HG02943 (cell line): Measurements from ENCODE around the gene INPP4B.

Experiments used
- ATAC-seq: cut with Tn5 transposase; IDR thresholded peaks from one replicate; pipeline ENCODE4 v1.9.1; 2021; ENCODE audit warnings: mild to moderate bottlenecking, low read depth, moderate library complexity; ENCODE audit not compliant: unreplicated experiment

Gene INPP4B

GRCh38 chr4:142330311-142330710, 515.8 kb downstream of the INPP4B start:
- ATAC-seq = no peak

DNA sequence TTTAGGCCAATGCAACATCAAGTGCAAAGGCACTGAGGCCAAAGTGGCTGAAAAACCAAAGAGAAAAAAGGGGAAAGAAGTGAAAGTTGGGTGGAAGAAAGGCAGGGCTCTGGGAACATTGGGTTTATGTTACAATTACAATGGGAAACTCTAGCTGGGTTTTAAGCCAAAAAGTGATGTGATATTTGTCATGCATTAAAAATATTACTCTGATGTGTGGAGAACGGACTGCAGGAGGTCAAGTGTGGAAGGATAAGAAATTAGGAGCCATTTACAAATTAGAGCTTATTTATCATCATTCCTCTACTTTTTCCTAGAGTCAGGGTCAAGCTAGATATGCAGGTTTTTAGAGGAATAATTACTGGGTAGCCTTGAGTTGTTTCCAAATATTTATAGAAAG, 516.8 kb downstream of the INPP4B start:
- no peak for ATAC-seq

DNA sequence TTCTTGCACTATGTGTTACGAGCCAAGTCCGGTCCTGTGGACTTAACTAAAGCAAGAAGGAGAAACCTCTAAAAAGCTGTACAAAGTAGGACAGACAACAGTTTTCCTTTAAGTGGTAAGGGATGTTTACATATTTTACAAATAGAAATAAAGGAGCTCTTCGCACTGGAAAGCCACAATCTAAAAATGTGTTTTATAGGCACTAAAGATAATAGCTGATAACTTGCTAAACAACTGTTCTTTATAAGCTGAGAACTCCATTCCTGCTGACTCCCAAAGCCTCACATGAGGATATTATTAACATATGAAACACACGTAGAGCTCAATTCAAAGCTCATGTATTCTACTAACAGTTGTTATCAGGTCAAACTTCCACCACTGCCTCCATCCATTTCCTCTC, 519.9 kb downstream of the INPP4B start:
- no peak for ATAC-seq

DNA sequence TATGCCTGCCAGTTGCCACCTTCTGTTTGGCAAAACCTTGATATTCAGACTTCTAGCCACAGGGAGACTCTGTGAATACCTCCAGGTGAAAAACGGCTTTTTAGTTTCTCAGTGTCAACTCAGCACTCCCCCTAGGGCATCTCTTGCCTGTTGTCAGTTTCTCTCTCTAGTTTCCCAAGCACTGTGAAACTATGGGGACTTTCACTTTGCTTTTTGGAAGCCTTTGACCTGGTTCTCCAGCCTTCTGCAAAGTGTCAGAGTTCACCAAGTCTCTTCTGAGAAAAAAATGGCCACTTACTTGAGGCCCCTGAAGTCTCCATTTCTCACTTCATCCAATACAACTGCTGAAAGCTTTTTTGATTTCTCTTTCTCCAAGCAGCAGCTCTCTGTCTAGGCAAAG, 521.5 kb downstream of the INPP4B start:
- ATAC-seq = no peak

DNA sequence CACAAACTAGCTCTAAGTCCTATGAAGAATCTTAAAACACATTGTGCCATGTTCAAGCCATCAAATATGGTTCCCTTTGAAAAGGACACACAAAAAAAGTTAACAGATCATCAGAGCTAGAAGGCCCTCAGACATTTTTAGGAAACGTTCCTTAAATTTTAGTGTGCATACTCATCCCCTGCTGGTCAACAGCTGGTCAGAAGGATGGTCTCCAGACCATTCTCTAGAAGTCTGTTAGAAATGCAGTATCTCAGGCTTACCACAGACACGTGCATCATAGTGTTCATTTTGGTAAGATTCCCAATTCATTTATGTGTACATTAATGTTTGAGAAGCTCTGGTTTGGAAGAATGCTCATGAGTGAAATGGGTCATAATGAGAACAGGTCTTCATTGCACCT, 523.1 kb downstream of the INPP4B start:
- ATAC-seq = no peak

DNA sequence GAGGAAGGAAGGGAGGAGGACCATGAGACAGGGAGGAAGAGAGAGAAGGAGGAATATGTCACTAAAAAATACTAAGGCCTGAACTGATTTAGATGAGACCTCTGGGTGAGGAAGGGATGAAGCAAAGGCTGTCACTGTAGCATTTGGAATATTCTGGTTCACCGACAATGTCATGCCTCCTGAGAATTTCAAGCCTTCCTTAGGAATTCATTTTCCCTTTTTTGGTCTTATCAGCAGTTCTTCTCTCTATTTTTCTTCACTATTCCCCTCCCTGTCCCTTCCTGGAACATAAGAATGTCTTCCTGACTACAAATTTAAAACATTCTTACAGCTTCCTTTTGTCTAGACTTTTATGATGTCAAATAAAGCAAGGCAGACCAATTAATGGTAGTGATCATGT, 527.8 kb downstream of the INPP4B start:
- no peak for ATAC-seq

DNA sequence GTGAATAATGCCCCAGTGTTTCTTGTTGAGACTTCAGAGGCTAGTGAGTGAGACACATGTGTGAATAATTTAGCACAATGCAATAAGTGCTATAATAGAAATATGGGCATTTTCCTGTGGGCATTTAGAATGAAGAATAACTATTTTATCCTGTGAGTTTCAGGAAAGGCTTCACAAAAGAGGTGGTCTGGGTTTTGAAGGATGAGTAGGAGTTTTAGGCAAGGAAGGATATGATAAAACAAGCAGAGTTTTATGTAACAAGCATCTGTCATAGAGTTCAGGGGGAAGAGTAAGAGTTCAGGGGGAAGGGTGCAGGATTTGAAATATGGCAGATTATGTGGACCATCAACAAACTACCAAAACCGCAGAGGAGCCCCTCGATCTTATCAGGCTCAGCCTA, 529.2 kb downstream of the INPP4B start:
- ATAC-seq = no peak

GRCh38 chr4:142316025-142316424, 530.1 kb downstream of the INPP4B start:
- ATAC-seq = no peak

- no peak for ATAC-seq
Observed at GRCh38 chr4:142314686-142315085, 531.4 kb downstream of the INPP4B start.

DNA sequence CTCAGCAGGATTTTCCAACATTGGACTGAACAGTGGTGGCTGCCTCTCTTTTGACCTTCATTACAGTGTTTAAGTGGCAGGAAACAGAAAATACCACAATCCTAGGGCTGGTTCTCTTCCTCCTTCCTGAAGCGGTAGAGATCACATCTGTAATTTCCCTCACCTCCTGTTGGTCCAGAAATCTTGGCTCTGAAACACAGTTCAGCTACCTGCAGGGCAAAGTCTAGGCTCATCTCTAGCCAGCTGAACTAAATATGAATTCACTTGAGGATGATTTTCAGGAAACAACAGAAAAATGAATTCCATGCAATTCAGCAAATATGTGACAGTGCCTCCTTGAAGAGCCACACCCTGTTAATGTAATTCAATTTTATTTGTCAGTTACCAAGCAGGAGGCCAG, 531.9 kb downstream of the INPP4B start:
- no peak for ATAC-seq

DNA sequence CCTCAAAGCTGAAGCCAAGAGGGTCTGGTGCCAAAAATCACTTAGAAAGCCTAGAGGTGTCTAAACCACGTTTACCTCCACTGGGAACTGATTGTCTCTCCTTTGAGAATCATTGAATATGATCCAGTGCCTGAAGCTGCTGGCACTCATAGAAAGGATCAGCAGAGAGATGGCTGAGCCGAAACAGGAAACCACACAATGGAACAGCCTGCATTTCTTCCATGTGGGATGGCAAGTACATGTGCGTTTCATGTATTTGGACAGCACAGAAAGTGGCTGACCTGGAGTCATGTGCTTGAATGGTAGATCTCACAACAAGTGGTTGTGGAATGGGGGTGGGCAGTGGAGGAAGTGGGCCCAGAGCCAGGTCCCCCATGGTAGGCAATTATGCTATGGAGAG, 533.7 kb downstream of the INPP4B start:
- no peak for ATAC-seq

GRCh38 chr4:142311916-142312315, 534.2 kb downstream of the INPP4B start:
- ATAC-seq = no peak

DNA sequence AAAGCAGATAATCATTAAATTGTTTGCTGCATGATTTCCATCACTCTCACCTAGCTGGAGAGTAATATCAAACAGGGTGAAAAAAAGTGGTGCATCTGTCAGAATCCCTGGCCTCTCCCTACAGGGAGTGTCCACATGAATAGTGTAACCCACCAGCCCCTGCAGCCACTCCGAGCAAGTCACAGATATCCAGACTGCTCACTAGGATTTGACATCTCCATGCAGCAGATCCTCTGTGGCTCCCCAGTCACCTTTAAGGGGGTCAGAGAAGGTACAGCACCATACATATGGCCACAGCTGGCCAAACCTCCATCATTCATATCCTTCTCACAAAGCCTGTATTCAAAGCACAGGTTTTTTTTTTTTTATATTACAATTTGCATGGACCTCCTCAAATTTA, 536.3 kb downstream of the INPP4B start:
- ATAC-seq = no peak

GRCh38 chr4:142307857-142308256, 538.2 kb downstream of the INPP4B start:
- ATAC-seq = no peak

DNA sequence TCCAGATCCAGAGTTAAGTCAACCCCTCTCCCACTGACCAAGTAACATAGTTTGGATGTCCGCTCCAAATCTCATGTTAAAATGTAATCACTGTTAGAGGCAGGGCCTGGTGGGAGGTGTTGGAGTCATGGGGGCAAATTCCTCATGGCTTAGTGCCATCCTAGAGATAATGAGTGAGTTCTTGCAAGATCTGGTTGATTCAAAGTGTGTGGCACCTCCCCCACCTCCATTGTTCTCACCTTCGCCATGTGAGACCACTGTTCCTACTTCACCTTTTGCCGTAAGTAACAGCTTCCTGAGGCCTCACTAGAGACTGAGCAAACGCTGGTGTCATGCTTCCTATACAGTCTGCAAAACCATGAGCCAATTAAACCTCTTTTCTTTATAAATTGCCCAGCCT, 548.8 kb downstream of the INPP4B start:
- no peak for ATAC-seq

GRCh38 chr4:142293536-142293935, 552.6 kb downstream of the INPP4B start:
- no peak for ATAC-seq

GRCh38 chr4:142292231-142292630, 553.9 kb downstream of the INPP4B start:
- no peak for ATAC-seq

- no peak for ATAC-seq
Observed at GRCh38 chr4:142291299-142292050, 554.6 kb downstream of the INPP4B start.

DNA sequence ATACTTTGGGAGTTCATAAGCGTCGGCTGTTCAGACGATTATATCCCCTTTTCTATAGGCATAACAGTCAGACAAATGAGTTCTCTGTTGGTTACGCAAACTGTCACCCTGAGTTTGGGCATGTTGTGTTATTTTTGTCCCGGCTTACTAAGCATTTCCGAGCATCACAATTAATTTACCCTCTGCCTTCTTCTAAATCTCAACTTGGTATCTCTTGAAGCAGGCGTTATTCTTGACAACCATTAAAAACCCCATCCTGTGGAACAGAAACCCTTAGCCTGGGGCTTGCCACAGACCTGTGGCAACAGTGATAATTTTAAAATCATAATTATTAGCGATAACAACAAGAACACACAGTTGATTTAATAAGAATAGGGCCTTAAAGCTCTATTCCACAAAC, 558.7 kb downstream of the INPP4B start:
- ATAC-seq = no peak

GRCh38 chr4:142285222-142285583, 560.9 kb downstream of the INPP4B start:
- ATAC-seq = no peak

- no peak for ATAC-seq
Observed at GRCh38 chr4:142284402-142285221, 561.5 kb downstream of the INPP4B start.

DNA sequence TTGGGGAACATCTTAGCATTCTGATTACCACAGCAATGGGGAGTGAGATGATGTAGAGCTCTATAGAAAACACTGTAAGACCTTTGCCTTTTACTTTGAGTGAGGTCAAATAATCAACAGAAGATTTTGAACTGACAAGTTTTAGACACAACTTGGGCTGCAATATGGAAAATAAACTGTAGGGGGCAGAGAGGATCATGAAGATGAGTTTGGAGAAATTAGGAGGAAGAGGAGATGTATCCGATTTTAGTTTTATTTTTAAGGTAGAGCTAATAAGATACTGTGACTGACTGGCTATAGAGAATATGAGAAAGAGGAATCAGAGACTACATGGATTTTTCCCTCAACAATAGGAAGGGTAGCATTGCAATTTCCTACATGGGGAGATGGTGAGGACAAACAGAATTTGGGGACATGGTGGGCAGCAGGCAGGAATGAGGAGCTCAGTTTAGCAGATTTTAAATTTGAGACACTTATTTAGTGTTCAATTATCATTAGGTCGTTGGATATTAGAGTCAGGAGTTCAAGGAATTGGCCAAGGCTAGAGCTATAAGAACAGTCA, 563.1 kb downstream of the INPP4B start:
- no peak for ATAC-seq
